ENCODE measurements around the gene RNF157. TPM values are rescaled to one million over a fixed set of nuclear protein-coding genes. Genes with fewer than 3 reads are reported as not detected.

Gene RNF157
- total RNA-seq, 1 donor from 2014 or later: 54.0 TPM

DNA sequence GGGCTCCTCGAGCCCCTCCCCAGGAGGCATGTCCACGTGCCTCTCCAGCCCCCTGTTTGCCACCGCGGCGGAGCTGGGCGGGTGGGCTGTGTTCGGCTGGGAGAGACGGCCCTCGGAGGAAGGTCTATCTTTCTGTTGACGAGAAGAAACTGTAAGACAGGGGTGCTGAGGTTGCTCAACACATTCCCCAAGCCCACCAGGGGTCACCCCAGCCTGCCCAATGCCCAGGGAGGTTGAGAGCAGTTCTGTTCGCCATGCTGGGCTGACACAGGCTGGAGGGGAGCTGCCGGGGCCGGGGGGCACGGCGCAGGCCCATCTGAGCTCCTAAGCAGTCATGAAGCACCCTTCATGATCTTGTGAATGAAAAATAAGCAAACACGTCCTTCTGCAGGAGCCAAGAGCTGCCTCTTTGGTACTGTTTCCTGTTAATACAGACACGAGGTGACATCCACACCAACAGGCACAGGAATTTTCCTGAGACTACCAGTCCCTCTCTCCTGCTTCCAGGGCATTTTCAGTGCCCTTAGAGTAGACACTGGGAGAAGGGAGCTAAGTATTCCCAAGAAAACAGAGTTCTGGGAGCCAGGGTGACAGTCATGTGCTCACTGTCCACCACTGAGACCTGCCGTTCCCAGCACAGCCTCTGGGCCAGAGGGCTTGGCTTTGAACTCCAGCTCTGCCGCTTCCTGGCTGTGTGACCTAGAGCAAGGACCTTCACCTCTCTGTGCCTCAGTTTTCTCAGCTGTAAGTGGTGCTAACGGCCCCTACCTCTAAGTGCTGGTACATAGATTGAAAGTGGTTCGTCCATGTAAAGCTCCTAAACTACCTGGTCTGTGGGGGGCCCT lies 34.0 kb upstream of the RNF157 start:
- Mint-ChIP-seq H3K36me3 (ENCODE audit: low read depth) (no peaks in the 10 kb centered on the region), H3K9me3 (no peaks in the 10 kb centered on the region), H3K4me1 (peaks cover 10% of the 10 kb centered on the region), H3K27me3 (ENCODE audit: low read depth) (no peaks in the 10 kb centered on the region), H3K4me3 (no peak overlapping the region), H3K27ac (ENCODE audit: unreplicated experiment) (peak overlapping the region; percentile 35)
- no peak for DNase-seq (ENCODE audit: low read depth, low spot score)
- TF ChIP-seq CTCF (conservative IDR thresholded peaks at IDR 0.05): no peak

- DNase-seq (ENCODE audit: low read depth, low spot score): no peak
- Mint-ChIP-seq H3K4me1 (peaks cover 15% of the 10 kb centered on the region), H3K27me3 (ENCODE audit: low read depth) (no peaks in the 10 kb centered on the region), H3K27ac (ENCODE audit: unreplicated experiment) (peak overlapping the region; percentile 35), H3K9me3 (no peaks in the 10 kb centered on the region), H3K4me3 (no peak overlapping the region), H3K36me3 (ENCODE audit: low read depth) (no peaks in the 10 kb centered on the region)
- no peak for TF ChIP-seq CTCF (conservative IDR thresholded peaks at IDR 0.05)
These were observed 33.3 kb upstream of the RNF157 start for GRCh38 chr17:76273445-76274111.

GRCh38 chr17:76272541-76273444 lies 32.5 kb upstream of the RNF157 start:
- peaks cover 21% of the 10 kb centered on the region for H3K4me1 Mint-ChIP-seq
- H3K36me3 Mint-ChIP-seq (ENCODE audit: low read depth): no peaks in the 10 kb centered on the region
- no peak for TF ChIP-seq CTCF (conservative IDR thresholded peaks at IDR 0.05)
- no peaks in the 10 kb centered on the region for H3K9me3 Mint-ChIP-seq
- DNase-seq (ENCODE audit: low read depth, low spot score): no peak
- no peak overlapping the region for H3K27ac Mint-ChIP-seq (ENCODE audit: unreplicated experiment)
- H3K27me3 Mint-ChIP-seq (ENCODE audit: low read depth): no peaks in the 10 kb centered on the region
- H3K4me3 Mint-ChIP-seq: no peak overlapping the region

GRCh38 chr17:76271669-76272540 lies 31.6 kb upstream of the RNF157 start:
- no peak for DNase-seq (ENCODE audit: low read depth, low spot score)
- Mint-ChIP-seq H3K27ac (ENCODE audit: unreplicated experiment) (no peak overlapping the region), H3K27me3 (ENCODE audit: low read depth) (no peaks in the 10 kb centered on the region), H3K36me3 (ENCODE audit: low read depth) (no peaks in the 10 kb centered on the region), H3K9me3 (no peaks in the 10 kb centered on the region), H3K4me1 (peaks cover 21% of the 10 kb centered on the region), H3K4me3 (peak overlapping the region; percentile 12)
- TF ChIP-seq CTCF (conservative IDR thresholded peaks at IDR 0.05): no peak
